Coronary artery (tissue), 2 donors: ENCODE results near the gene NCAPH2.

Experiments used
- DNase-seq: peaks from one replicate; pipeline ENCODE4 v3.0.0-alpha.2; 2017; ENCODE audit warnings: low spot score
- H3K27ac ChIP-seq, 2 donors: fragments of 200-600 bp; sonication (generic); one replicate each; pipeline ENCODE4 v1.5.1; 2016 to 2019
- H3K4me3 ChIP-seq: fragments of 200-600 bp; sonication (generic); 2 replicates; pipeline ENCODE4 v1.5.1; 2016; ENCODE audit warnings: mild to moderate bottlenecking, moderate library complexity
- TF ChIP-seq, protein P1 (sequence below): fragments of 200-600 bp; sonication (generic); IDR thresholded peaks from one replicate; pipeline ENCODE4 v1.5.1; 2019; ENCODE audit warnings: antibody characterized with exemption

The NCAPH2 gene

DNA sequence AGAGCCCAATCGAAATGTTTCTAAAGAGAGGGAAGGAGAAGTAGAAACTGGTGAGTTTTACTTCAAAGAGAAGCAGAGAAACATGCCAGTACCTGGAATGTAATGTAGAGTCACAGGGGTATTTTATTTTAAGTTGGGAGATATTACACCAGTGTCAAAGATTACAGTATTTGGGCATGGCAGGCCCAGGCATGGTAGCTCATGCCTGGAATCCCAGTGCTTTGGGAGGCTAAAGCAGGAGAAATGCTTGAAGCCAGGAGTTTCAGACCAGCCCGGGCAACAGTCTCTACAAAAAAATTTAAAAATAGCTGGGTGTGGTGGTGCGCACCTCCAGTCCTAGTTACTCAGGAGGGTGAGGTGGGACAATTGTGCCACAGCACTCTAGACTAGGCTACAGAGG is 52.0 kb downstream of the NCAPH2 start:
- Histone ChIP-seq H3K27ac (no peak overlapping the region), H3K4me3 (no peak overlapping the region)
- no peak for DNase-seq
- TF ChIP-seq, protein P1, sequence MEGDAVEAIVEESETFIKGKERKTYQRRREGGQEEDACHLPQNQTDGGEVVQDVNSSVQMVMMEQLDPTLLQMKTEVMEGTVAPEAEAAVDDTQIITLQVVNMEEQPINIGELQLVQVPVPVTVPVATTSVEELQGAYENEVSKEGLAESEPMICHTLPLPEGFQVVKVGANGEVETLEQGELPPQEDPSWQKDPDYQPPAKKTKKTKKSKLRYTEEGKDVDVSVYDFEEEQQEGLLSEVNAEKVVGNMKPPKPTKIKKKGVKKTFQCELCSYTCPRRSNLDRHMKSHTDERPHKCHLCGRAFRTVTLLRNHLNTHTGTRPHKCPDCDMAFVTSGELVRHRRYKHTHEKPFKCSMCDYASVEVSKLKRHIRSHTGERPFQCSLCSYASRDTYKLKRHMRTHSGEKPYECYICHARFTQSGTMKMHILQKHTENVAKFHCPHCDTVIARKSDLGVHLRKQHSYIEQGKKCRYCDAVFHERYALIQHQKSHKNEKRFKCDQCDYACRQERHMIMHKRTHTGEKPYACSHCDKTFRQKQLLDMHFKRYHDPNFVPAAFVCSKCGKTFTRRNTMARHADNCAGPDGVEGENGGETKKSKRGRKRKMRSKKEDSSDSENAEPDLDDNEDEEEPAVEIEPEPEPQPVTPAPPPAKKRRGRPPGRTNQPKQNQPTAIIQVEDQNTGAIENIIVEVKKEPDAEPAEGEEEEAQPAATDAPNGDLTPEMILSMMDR = no peak

DNA sequence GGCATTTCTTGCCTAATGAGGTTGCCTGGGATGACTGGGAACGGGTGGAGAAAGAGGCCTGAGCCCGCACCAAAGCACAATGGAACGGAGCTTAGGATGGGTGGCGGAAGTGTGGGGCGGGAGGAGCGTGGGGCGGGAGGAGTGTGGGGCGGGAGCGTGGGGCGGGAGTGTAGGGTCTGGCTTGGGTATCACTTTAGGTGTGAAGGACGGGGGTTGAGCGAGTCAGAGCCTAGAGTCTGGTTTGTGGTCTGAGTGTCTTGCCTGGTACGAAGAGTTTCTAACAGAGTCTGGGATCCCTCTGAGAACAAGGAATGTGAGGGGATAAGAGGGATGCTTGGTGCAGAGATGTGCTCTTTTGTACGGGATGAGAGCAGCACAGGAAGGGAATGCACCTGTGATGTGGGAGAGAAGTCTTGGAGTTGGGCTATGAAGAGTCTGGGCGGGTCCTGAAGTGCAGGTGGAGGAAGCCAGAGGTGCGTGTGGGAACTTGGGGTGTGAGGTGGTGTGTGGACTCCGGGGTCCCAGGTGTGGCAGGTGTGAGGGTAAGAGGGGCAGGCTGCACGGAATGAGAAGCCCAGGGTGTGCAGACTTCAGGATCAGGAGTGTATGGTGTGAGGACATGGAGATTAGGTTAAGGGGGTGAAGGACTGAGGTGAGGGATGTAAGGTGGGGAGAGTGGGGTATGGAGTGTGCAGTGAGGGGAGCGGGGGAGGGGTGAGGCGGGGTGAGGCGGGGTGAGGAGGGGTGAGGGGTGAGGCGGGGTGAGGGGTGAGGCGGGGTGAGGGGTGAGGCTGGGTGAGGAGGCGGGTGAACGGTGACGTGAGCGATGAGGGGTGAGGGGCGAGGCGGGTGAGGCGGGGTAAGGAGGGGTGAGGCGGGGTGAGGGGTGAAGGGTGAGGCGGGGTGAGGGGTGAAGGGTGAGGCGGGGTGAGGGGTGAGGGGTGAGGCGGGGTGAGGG is 53.7 kb downstream of the NCAPH2 start:
- Histone ChIP-seq H3K4me3 (no peak overlapping the region), H3K27ac (no peak overlapping the region)
- TF ChIP-seq, protein P1 = no peak
- no peak for DNase-seq

DNA sequence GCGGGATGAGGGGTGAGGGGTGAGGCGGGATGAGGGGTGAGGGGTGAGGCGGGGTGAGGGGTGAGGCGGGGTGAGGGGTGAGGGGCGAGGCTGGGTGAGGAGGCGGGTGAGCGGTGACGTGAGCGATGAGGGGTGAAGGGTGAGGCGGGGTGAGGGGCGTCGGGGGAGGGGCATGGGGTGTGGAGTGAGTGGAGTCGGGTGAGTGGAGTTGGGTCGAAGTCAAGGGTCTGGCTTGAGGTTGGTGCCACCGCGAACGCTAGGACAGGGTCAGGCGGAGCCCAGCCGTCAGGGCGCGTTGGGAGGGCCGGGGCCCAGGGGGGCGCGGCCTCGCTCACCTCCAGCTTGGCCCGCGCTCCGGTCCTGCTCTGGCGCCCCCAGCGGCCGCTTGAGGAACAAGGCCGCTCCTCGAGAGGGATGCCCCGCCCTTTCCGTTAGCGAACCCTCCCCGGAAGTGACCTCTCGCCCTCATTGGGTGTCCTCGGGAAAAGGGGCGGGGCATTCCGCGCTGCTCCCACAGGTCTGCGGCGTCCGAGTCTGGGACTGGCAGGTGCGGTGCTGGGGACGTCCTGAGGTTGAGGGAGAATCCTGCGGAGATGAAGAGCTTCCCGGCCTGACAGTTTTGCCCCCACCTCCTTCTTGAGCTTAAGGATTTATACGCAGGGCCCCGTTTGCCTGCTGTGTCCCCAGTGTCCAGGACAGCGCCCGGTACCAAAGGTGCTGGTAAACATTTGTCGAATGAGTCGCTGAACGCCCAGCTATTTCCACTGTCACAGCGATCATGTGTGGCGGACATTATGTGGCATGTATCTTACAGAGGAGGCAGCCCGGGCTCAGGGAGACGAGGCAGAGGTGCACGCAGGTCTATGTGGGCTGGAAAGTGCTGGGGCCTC is 54.7 kb downstream of the NCAPH2 start, which contains the start of gene SYCE3:
Gene SYCE3, minus strand, starts transcription at position 397 of the 890 bp plus-strand sequence. CDS start 6,514 bp downstream, outside the sequence.
- peak; percentile 93 for DNase-seq
- peak within 1 kb of the TSS; percentile 75 for H3K4me3 ChIP-seq
- TF ChIP-seq, protein P1 = peak; percentile 94
- peak within 1 kb of the TSS in 1 of 2 donors; percentile 49 for H3K27ac ChIP-seq

DNA sequence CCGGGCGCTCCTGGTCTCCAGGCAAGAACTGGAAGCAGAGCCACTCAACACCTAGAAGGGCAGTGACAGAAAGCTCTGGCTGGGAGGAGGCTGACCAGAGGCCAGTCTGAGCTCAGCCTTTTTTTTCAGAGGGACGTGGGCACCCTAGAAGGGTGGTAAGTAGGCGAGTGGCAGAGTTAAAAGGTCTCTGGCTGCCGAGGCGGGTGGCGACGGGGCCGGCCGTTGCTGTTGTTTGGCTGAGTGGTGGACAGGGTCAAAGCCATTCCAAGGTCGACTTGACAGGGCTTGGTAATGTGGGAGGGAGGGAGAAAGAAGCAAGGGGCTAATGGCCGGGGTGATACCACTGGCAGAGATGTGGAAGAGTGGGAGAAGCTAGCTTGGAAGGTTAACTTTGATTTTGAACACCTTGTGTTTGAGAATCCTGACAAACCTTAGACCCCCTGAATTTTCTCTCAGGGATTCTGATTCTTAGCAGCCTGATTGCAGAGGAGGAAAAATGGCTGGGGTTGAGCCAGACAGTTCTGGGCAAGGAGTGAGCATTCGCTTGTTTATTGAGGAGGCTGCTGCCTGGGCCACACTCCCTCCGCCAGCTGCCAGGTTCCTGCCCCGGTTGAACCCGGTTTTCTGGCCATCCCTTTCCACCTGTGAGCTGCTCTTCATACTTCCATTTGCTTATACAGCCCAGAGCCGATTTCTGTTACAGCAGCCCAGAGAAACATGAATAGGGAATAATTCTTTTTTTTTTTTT is 55.6 kb downstream of the NCAPH2 start:
- TF ChIP-seq, protein P1 = no peak
- DNase-seq = no peak
- H3K27ac ChIP-seq = peak overlapping the region in 1 of 2 donors; percentile 49
- peak overlapping the region; percentile 75 for H3K4me3 ChIP-seq

DNA sequence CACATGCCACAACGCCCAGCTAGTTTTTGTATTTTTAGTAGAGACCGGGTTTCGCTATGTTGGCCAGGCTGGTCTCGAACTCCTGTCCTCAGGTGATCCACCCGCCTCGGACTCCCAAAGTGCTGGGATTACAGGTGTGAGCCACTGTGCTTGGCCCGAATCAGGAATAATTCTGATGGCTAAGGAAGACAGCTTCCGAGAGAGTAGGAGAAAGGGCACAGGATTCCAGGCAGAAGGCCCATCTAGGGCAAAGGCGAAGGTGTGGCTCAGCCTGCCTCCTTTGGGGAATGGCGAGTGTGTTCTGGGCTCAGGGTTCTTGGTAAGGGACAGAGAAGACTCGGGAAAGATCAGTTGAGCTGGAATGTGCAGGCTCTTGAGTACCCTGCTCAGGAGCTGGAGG is 56.3 kb downstream of the NCAPH2 start:
- TF ChIP-seq, protein P1 = no peak
- H3K4me3 ChIP-seq = no peak overlapping the region
- DNase-seq = no peak

DNA sequence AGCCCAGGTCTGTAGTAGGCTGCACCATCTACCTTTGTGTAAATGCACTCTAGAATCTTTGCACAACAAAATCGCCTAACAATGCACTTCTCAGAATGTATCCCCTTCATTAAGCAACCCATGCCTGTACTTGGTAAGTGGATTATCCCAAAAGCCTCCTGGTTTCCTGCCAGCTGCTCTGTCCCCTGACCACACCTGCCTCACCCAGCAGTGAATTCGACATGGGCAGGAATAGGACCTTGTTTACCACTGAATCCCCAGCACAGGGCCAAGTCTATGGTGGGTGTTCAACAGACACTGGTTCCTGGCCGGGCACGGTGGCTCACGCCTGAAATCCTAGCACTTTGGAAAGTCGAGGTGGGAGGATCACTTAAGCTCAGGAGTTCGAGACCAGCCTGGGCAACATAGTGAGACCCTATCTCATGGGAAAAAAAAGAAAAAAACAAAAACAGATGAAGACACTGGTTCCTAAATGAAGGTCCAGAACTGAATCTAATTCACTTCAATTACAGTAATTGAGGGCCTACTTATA is 59.8 kb downstream of the NCAPH2 start:
- no peak for DNase-seq
- no peak overlapping the region for H3K4me3 ChIP-seq
- TF ChIP-seq, protein P1 = no peak
- H3K27ac ChIP-seq = no peak overlapping the region

More for the DNA sequence above, 56.3 kb downstream of the NCAPH2 start:
- H3K27ac ChIP-seq = no peak overlapping the region
